ENCODE measurements around the gene CDC5L.
"Not testable (repeated sequence)": the region's sequence is repeated elsewhere in the genome, so short reads cannot be mapped to it uniquely, and the experiment has no call there.

The CDC5L gene

GRCh38 chr6:44442833-44443444, 55.4 kb downstream of the CDC5L start:
- peaks cover 35% of the 10 kb centered on the region for H3K36me3 Mint-ChIP-seq
- H3K4me3 Mint-ChIP-seq = no peak overlapping the region
- H3K9me3 Mint-ChIP-seq (ENCODE audit: low read depth) = peaks cover 14% of the 10 kb centered on the region
- no peak overlapping the region for H3K27ac Mint-ChIP-seq
- H3K4me1 Mint-ChIP-seq (ENCODE audit: low read depth) = peaks cover 6% of the 10 kb centered on the region
- no peaks in the 10 kb centered on the region for H3K27me3 Mint-ChIP-seq

GRCh38 chr6:44444853-44445252, 57.3 kb downstream of the CDC5L start:
- Mint-ChIP-seq H3K27me3 (no peaks in the 10 kb centered on the region), H3K4me1 (ENCODE audit: low read depth) (peaks cover 6% of the 10 kb centered on the region), H3K4me3 (no peak overlapping the region), H3K36me3 (peaks cover 31% of the 10 kb centered on the region), H3K9me3 (ENCODE audit: low read depth) (peaks cover 14% of the 10 kb centered on the region), H3K27ac (no peak overlapping the region)

GRCh38 chr6:44446626-44447300, 59.3 kb downstream of the CDC5L start:
- Mint-ChIP-seq H3K27me3 (no peaks in the 10 kb centered on the region), H3K27ac (no peak overlapping the region), H3K36me3 (peaks cover 19% of the 10 kb centered on the region), H3K4me3 (no peak overlapping the region), H3K4me1 (ENCODE audit: low read depth) (peaks cover 2% of the 10 kb centered on the region), H3K9me3 (ENCODE audit: low read depth) (peaks cover 8% of the 10 kb centered on the region)

- not testable (repeated sequence) for H3K9me3 Mint-ChIP-seq (ENCODE audit: low read depth); H3K4me1 Mint-ChIP-seq (ENCODE audit: low read depth); H3K36me3 Mint-ChIP-seq; H3K27me3 Mint-ChIP-seq; H3K27ac Mint-ChIP-seq; H3K4me3 Mint-ChIP-seq
These were observed 61.7 kb downstream of the CDC5L start for GRCh38 chr6:44449181-44449580.

GRCh38 chr6:44451803-44452695, 64.5 kb downstream of the CDC5L start:
- H3K4me1 Mint-ChIP-seq (ENCODE audit: low read depth) = peaks cover 3% of the 10 kb centered on the region
- H3K36me3 Mint-ChIP-seq = peaks cover 2% of the 10 kb centered on the region
- H3K27ac Mint-ChIP-seq = no peak overlapping the region
- H3K9me3 Mint-ChIP-seq (ENCODE audit: low read depth) = no peaks in the 10 kb centered on the region
- no peaks in the 10 kb centered on the region for H3K27me3 Mint-ChIP-seq
- H3K4me3 Mint-ChIP-seq = no peak overlapping the region

- no peaks in the 10 kb centered on the region for H3K27me3 Mint-ChIP-seq
- no peaks in the 10 kb centered on the region for H3K9me3 Mint-ChIP-seq (ENCODE audit: low read depth)
- peaks cover 2% of the 10 kb centered on the region for H3K36me3 Mint-ChIP-seq
- H3K27ac Mint-ChIP-seq = peak overlapping the region; percentile 16
- H3K4me1 Mint-ChIP-seq (ENCODE audit: low read depth) = peaks cover 4% of the 10 kb centered on the region
- no peak overlapping the region for H3K4me3 Mint-ChIP-seq
These were observed 65.2 kb downstream of the CDC5L start for GRCh38 chr6:44452725-44453124.

GRCh38 chr6:44453146-44453545, 65.6 kb downstream of the CDC5L start:
- Mint-ChIP-seq H3K36me3 (peaks cover 2% of the 10 kb centered on the region), H3K27ac (no peak overlapping the region), H3K4me3 (no peak overlapping the region), H3K9me3 (ENCODE audit: low read depth) (no peaks in the 10 kb centered on the region), H3K4me1 (ENCODE audit: low read depth) (peaks cover 4% of the 10 kb centered on the region), H3K27me3 (no peaks in the 10 kb centered on the region)

- peak overlapping the region; percentile 8 for H3K27ac Mint-ChIP-seq
- H3K4me3 Mint-ChIP-seq = no peak overlapping the region
- H3K4me1 Mint-ChIP-seq (ENCODE audit: low read depth) = peaks cover 4% of the 10 kb centered on the region
- H3K36me3 Mint-ChIP-seq = no peaks in the 10 kb centered on the region
- no peaks in the 10 kb centered on the region for H3K9me3 Mint-ChIP-seq (ENCODE audit: low read depth)
- H3K27me3 Mint-ChIP-seq = peaks cover 1% of the 10 kb centered on the region
These were observed 66.7 kb downstream of the CDC5L start for GRCh38 chr6:44454198-44454597.

GRCh38 chr6:44456070-44456965, 68.8 kb downstream of the CDC5L start:
- Mint-ChIP-seq H3K27ac (no peak overlapping the region), H3K9me3 (ENCODE audit: low read depth) (no peaks in the 10 kb centered on the region), H3K27me3 (peaks cover 1% of the 10 kb centered on the region), H3K4me3 (no peak overlapping the region), H3K4me1 (ENCODE audit: low read depth) (peaks cover 4% of the 10 kb centered on the region), H3K36me3 (no peaks in the 10 kb centered on the region)

- Mint-ChIP-seq H3K27me3 (peaks cover 1% of the 10 kb centered on the region), H3K27ac (no peak overlapping the region), H3K4me3 (no peak overlapping the region), H3K4me1 (ENCODE audit: low read depth) (peaks cover 4% of the 10 kb centered on the region), H3K9me3 (ENCODE audit: low read depth) (no peaks in the 10 kb centered on the region), H3K36me3 (no peaks in the 10 kb centered on the region)
These were observed 69.4 kb downstream of the CDC5L start for GRCh38 chr6:44456966-44457292.

- Mint-ChIP-seq H3K27ac (no peak overlapping the region), H3K36me3 (no peaks in the 10 kb centered on the region), H3K4me1 (ENCODE audit: low read depth) (peaks cover 4% of the 10 kb centered on the region), H3K4me3 (no peak overlapping the region), H3K27me3 (peaks cover 4% of the 10 kb centered on the region), H3K9me3 (ENCODE audit: low read depth) (no peaks in the 10 kb centered on the region)
These were observed 70.1 kb downstream of the CDC5L start for GRCh38 chr6:44457596-44457995.

GRCh38 chr6:44458551-44458950, 71.0 kb downstream of the CDC5L start:
- Mint-ChIP-seq H3K9me3 (ENCODE audit: low read depth) (no peaks in the 10 kb centered on the region), H3K27me3 (peaks cover 5% of the 10 kb centered on the region), H3K4me3 (no peak overlapping the region), H3K36me3 (no peaks in the 10 kb centered on the region), H3K4me1 (ENCODE audit: low read depth) (peaks cover 4% of the 10 kb centered on the region), H3K27ac (no peak overlapping the region)

- peaks cover 5% of the 10 kb centered on the region for H3K27me3 Mint-ChIP-seq
- H3K4me1 Mint-ChIP-seq (ENCODE audit: low read depth) = no peaks in the 10 kb centered on the region
- H3K9me3 Mint-ChIP-seq (ENCODE audit: low read depth) = no peaks in the 10 kb centered on the region
- H3K27ac Mint-ChIP-seq = no peak overlapping the region
- H3K4me3 Mint-ChIP-seq = no peak overlapping the region
- no peaks in the 10 kb centered on the region for H3K36me3 Mint-ChIP-seq
These were observed 74.8 kb downstream of the CDC5L start for GRCh38 chr6:44462335-44462734.

GRCh38 chr6:44462797-44463727, 75.6 kb downstream of the CDC5L start:
- H3K9me3 Mint-ChIP-seq (ENCODE audit: low read depth) = no peaks in the 10 kb centered on the region
- no peak overlapping the region for H3K4me3 Mint-ChIP-seq
- peaks cover 7% of the 10 kb centered on the region for H3K27me3 Mint-ChIP-seq
- H3K36me3 Mint-ChIP-seq = no peaks in the 10 kb centered on the region
- no peaks in the 10 kb centered on the region for H3K4me1 Mint-ChIP-seq (ENCODE audit: low read depth)
- H3K27ac Mint-ChIP-seq = no peak overlapping the region

Data from activated naive CD8-positive, alpha-beta T cell (primary cell).